ENCODE results near the gene PHTF2. TPM values are rescaled to one million over a fixed set of nuclear protein-coding genes. Genes with fewer than 3 reads are reported as not detected.

PHTF2 gene
- total and polyA plus RNA-seq, 2 of the 4 experiments (the other 2 are of a cell fraction): 28.3 to 69.9 TPM

DNA sequence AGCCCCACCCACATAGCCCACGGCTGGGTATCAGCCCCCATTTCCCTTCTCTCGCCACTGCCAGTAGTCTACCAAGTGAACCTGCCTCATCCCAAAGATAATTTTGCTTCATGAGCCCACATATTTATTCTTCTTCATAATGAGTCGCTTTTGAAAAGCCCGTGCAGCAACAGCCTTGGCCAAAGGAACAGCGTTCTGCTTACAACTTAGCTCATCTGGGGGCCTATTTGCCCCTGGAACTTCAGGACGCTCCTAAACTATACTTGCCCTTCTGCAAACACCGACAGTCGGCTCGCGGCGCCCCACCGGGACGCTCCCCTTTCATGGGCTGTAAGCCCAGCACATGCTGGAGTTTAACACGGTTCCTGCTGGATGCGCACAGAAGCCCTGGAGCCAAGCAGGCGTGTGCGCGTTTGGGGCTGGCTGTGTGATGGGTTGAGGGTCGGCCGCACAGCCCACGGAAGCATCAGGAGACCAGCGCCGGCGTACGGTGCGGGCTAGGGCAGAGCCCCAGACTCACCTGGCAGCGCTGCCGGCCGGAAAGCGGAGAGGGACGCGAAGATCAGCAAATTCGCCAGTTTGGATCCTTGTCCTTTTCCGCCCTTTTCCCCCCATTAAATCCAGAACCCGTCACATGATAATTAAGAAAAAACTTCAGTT, 709 bp upstream of the PHTF2 start:
- H3K79me1 ChIP-seq (ENCODE audit: low read depth in 1 of 2, low read length in 2 of 2): peaks cover 20 to 74% of the 10 kb centered on the region in 2 experiments
- no peaks in the 10 kb centered on the region for H3K27me3 ChIP-seq (ENCODE audit: control insufficient read depth, insufficient read depth, low read length)
- peak; percentile 34 for DNase-seq
- H3K9me3 ChIP-seq (ENCODE audit: control insufficient read depth, insufficient read depth, low read length): no peaks in the 10 kb centered on the region
- peak overlapping the region; percentile 82 for H3K23ac ChIP-seq (ENCODE audit: low read depth, low read length)
- BruUV-seq (replicated peaks): no TSS peak
- peak overlapping the region; percentile 90 for H3K4ac ChIP-seq (ENCODE audit: low read depth, low read length)
- H2AK9ac ChIP-seq (replicated peaks; ENCODE audit: low read depth, low read length, poor library complexity): peak overlapping the region; percentile 96
- ATAC-seq (ENCODE audit: low read depth): peak; percentile 9
- H3K36me3 ChIP-seq (ENCODE audit: control insufficient read depth, insufficient read depth, low read length): no peaks in the 10 kb centered on the region
- TF ChIP-seq MAZ (IDR thresholded peaks at IDR 0.05; ENCODE audit: borderline replicate concordance, low read depth, low read length) (no peak), MXI1 (IDR thresholded peaks at IDR 0.05; ENCODE audit: borderline replicate concordance, low read depth, low read length) (peak; percentile 80; the same call in 1 of the 2 replicates), RAD21 (IDR thresholded peaks at IDR 0.05; ENCODE audit: low read length) (no peak)
- TF ChIP-seq, protein P1, sequence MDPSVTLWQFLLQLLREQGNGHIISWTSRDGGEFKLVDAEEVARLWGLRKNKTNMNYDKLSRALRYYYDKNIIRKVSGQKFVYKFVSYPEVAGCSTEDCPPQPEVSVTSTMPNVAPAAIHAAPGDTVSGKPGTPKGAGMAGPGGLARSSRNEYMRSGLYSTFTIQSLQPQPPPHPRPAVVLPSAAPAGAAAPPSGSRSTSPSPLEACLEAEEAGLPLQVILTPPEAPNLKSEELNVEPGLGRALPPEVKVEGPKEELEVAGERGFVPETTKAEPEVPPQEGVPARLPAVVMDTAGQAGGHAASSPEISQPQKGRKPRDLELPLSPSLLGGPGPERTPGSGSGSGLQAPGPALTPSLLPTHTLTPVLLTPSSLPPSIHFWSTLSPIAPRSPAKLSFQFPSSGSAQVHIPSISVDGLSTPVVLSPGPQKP (IDR thresholded peaks at IDR 0.05; ENCODE audit: borderline replicate concordance, low read depth, low read length): no peak
- TF ChIP-seq, protein P2, sequence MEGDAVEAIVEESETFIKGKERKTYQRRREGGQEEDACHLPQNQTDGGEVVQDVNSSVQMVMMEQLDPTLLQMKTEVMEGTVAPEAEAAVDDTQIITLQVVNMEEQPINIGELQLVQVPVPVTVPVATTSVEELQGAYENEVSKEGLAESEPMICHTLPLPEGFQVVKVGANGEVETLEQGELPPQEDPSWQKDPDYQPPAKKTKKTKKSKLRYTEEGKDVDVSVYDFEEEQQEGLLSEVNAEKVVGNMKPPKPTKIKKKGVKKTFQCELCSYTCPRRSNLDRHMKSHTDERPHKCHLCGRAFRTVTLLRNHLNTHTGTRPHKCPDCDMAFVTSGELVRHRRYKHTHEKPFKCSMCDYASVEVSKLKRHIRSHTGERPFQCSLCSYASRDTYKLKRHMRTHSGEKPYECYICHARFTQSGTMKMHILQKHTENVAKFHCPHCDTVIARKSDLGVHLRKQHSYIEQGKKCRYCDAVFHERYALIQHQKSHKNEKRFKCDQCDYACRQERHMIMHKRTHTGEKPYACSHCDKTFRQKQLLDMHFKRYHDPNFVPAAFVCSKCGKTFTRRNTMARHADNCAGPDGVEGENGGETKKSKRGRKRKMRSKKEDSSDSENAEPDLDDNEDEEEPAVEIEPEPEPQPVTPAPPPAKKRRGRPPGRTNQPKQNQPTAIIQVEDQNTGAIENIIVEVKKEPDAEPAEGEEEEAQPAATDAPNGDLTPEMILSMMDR (conservative IDR thresholded peaks at IDR 0.05; ENCODE audit: low read depth, low read length): no peak
- TF ChIP-seq, protein P3, sequence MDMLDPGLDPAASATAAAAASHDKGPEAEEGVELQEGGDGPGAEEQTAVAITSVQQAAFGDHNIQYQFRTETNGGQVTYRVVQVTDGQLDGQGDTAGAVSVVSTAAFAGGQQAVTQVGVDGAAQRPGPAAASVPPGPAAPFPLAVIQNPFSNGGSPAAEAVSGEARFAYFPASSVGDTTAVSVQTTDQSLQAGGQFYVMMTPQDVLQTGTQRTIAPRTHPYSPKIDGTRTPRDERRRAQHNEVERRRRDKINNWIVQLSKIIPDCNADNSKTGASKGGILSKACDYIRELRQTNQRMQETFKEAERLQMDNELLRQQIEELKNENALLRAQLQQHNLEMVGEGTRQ (IDR thresholded peaks at IDR 0.05; ENCODE audit: low read depth, low read length): peak; percentile 68
- H4K91ac ChIP-seq (ENCODE audit: insufficient read depth, low read depth, low read length): peak overlapping the region; percentile 79
- WGBS, 2 experiments (ENCODE audit: extremely low coverage in 2 of 2, insufficient read length in 1 of 2): 0% methylated on average over 21 of the region's 35 CpGs; no CpG with 5 or more reads in 1 of the 2 experiments
- H2AFZ ChIP-seq (replicated peaks; ENCODE audit: low read length, poor library complexity): peak overlapping the region; percentile 96
- dilution Hi-C loops (cut with HindIII; ENCODE audit: low sequenced_read_pairs, unreplicated experiment): no loop called here
- peak overlapping the region; percentile 80 for H2BK5ac ChIP-seq (ENCODE audit: low read depth, low read length, poor library complexity, severe bottlenecking)
- peak overlapping the region; percentile 41 for H2AK5ac ChIP-seq (ENCODE audit: low read depth, low read length)
- ChIA-PET POLR2A (ENCODE audit: unreplicated experiment) (no interaction called here), CTCF (interaction anchor here (0.7 to 1.0 kb wide), 4 partner anchors 9 to 136 kb away, joined by 3 to 6 read pairs (median 4); no protein-coding TSS in a partner anchor)
- no peaks in the 10 kb centered on the region for H4K20me1 ChIP-seq (ENCODE audit: insufficient read depth, low read length)
- no peak overlapping the region for H2BK20ac ChIP-seq (ENCODE audit: low read depth, low read length)
- peak overlapping the region; percentile 81 for H3K4me3 ChIP-seq (ENCODE audit: insufficient read depth, low read depth, low read length)
- intact Hi-C loops (cut with micrococcal nuclease): loop anchor here (2.0 to 10.0 kb wide), 3 partner anchors 69 to 139 kb away; no protein-coding TSS in a partner anchor
- H3K18ac ChIP-seq (ENCODE audit: low read depth, low read length): peak overlapping the region; percentile 66
- peak overlapping the region; percentile 70; the same call in 1 of the 2 replicates for H2BK120ac ChIP-seq (ENCODE audit: low read depth, low read length)
- in situ Hi-C loops (cut with MboI; ENCODE audit: low sequenced_read_pairs): no loop called here
- H4K8ac ChIP-seq (ENCODE audit: low read depth in 2 of 2, low read length in 2 of 2): peak overlapping the region; percentile 17 to 82; a peak in 2 of 4 replicates
- H3K9ac ChIP-seq (ENCODE audit: low read depth, low read length): peak overlapping the region; percentile 71
- peaks cover 6% of the 10 kb centered on the region; the same call in 1 of the 2 replicates for H3K4me1 ChIP-seq (ENCODE audit: control insufficient read depth, insufficient read depth, low read length)
- peak overlapping the region; percentile 88 for H3K4me2 ChIP-seq (ENCODE audit: low read depth, low read length)
- peak overlapping the region; percentile 22; the same call in 1 of the 3 replicates for H2BK15ac ChIP-seq (ENCODE audit: low read depth, low read length)
- H3K14ac ChIP-seq (replicated peaks; ENCODE audit: low read depth, low read length): peak overlapping the region; percentile 88
- 0 out of 2 replicates have a peak, but pooled peaks cover 2% of the 10 kb centered on the region for H3K9me1 ChIP-seq (ENCODE audit: insufficient read depth, low read length)
- peak overlapping the region; percentile 68 for H4K5ac ChIP-seq (ENCODE audit: low read depth, low read length)
- peak overlapping the region; percentile 90 for H3K27ac ChIP-seq (ENCODE audit: insufficient read depth, low read length)
- H3K56ac ChIP-seq (ENCODE audit: extremely low read depth, insufficient read depth, low read length): peak overlapping the region; percentile 69

Measured in IMR-90 (cell line).